Inflammatory macrophage treated with lipopolysaccharide for 1 hour (primary cell): ENCODE results near the gene CLIP2.

Experiments used
- DNase-seq, 2 donors: peaks; one replicate each; pipeline ENCODE4 v3.0.0-alpha.2; 2020 to 2022

The CLIP2 gene

DNA sequence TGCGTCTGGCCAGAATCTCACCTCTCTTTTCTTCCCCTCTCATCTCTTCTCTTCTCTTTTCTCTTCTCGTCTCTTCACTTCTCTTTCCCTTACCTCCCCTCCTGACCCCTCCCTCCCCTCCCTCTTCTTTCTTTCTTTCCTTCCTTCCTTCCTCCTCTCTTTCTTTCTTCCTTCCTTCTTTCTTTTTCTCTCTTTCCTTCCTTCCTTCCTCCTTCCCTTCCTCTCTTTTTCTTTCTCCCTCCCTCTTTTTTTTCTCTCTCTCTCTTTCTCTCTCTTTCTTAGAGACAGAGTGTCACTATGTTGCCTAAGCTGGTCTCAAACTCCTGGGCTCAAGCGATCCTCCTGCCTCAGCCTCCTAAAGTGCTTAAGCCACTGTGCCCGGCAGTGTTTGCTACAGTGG lies 159.9 kb downstream of the CLIP2 start:
- DNase-seq = no peak

DNA sequence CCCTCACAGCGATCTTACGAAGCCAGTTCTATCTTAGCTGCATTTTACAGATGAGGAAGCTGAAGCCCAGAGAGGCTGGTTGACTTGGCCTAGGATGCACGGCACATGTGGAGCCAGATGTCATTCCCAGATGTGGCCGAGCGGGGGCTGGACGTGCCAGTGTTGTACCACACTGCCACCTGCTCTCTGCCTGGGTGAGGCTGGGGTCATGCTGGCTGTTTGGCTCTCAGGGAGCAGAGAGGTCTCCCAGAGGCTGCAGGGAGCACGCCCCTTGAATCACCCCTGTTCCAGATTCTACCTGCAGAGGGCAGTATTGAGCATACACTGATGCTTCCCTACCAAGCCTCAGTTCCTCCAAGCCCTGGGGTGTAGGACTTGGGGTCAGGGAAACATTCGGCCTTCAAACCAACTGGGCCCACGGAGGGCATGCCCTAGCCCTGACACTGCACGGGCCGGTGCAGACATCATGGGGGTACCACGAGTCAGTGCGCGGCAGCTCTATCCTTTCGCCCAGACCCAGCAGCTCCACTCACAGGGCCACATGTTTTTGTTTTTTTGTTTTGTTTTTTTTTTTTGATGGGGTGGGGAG lies 160.7 kb downstream of the CLIP2 start:
- peak; percentile 51 to 96 for DNase-seq

DNA sequence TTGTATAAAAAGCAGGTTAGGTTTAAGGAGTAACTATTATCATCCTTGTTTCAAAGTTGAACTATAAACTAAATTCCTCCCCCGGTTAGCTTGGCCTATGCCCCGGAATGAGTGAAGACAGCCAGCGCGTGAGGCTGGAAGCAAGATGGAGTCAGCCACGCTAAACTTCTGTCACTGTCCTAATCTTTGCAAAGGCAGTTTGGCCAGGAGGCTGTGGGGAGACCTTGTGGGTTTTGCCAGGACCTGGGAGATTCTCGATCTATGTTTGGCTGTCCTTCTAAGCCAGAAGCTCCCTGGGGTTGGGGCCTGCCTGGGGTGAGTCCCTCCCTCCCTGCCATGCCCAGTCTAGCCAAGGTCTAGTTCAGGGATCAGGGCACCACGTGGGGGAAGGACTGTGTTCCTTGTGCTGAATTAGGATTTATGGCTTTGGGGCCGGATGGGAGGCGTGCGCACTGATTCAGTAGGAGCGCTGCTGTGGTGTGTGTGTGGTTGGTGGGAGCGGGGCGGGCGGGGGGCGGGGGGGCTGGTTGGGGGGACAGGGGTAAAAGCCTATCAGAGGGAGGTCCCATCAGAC lies 163.6 kb downstream of the CLIP2 start:
- DNase-seq = no peak

DNA sequence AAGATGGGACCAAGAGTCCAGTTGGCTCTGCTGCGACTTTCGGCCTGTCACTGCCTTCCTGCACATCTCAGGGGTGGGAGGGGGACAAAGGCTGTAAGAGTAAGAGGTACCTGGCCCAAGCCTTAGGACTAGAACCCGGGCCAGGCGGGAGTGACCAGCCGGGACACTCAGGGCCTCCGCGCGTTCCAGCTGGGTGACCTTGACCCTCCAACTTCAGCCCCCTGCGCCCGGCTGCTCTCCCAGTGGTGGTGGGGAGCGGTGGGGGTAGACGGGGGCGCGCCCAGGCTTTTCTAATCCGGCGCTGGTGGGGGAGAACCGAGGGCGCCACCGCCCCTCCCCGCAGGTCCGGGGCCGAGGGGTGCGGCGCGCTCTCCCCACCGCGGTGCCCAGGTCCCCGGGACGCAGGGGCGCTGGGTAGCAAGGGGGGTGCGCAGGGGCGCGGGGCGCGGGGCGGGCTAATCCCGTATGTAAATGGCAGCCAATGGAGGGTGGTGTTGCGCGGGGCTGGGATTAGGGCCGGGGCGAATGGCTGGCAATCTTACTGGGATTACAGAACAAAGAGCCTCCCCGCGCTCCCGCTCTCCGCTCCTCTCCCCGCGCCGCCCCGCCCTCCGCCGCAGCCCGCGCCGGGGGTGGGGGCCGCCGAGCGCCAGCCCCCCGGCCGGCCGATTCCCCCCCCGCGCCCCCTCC lies 164.3 kb downstream of the CLIP2 start, which contains the start of gene GTF2IRD1:
GTF2IRD1 (plus strand) TSS at position 585 of the 690 bp plus-strand sequence. CDS start 54,175 bp downstream, outside the sequence.
- peak; percentile 38 to 40 for DNase-seq

DNA sequence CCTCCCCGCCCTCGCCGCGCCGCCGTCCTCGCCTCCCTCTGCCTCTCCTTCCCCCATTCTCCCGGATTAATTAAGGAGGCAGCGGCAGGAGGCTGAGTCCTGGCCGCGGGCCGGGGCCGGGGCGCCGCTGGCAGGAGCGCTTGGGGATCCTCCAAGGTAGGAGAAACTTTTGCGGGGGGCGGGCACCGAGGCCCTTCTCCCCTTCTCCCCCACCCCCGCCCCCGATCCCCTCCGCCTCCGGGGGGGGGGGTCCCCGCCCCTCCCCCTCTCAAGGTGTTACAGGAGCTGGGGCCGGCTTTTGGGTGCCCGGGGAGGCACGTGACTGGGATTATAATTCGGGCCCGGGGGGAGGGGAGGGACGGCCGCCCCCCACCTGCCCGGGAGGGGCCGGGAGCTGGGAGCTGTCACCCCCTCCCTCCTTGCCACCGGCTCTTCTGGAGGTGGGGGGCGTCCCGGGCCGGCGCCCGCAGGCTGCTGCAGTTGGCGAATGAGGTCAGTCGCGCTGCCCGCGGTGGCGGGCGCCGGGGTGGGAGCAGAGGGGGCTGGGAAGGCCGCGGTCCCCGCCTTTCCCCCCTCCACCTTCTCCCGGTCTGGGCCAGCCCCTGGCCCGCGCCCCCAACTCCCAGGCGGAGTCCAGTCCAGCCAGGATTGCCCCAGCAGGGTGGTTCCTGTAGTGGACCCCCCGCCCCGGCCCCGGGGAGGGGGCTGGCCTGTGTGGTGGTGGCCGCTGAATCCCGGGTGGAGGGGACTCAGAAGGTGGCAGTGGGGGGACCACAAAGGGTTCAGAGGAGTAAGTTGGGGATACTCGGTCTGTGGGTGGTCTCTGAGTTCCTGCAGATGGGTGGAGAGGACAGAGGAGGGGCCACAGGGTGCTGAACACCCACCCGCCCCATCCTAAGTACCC lies 165.1 kb downstream of the CLIP2 start:
- no peak for DNase-seq

DNA sequence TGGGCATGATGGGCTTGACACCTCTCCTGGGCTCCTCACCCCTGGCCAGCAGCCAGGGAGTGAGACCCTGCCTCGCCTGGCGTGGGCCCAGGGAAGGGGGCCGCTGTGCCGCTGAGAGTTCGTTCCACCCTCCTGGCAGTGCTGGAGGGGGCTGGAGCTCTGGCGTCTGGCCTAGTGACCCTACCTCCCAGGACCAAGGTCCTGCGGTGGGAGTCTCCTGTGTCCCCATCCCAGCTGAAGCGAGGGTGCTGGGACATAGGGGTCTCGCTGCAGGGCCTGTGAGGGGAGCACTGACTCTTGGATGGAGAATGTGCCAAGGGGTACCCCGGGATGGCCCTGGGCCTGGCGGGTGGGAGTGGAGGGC lies 165.7 kb downstream of the CLIP2 start:
- DNase-seq = no peak

DNA sequence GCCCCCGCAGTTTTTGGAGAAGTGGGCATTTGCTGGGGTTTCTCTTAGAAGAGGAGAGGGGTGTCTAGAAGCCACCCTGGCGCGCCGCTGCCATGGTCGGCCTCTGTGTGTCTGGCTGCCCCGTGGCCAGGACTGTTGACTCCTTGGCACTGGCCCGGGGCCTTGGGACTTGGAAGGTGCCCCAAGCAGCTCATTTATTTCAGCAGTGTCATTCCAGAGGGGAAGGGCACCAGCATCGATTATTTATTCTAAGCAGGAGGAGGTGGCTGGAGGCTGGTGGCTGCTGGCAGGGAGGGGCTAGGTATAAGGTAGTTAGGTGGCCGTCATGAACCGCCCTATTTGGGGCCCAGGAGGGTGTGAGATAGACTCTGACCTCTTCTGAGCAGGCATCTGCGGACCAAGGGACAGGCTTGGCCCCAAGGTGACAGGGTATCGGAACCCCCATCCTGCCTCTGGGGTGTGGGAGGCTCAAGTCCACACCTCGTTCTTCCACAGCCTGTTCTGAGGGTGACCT lies 166.1 kb downstream of the CLIP2 start:
- no peak for DNase-seq
